HEK293 (cell line): ENCODE measurements around the gene ARPC2.

Source experiments
- CTCF ChIA-PET: fragments of 350-600 bp; formaldehyde crosslinking; extraction: SDS; loops from one replicate; lab custom pipeline; 2021; ENCODE audit warnings: antibody characterized with exemption; lab: Yijun Ruan, JAX
- POLR2A ChIA-PET: fragments of 300-600 bp; formaldehyde crosslinking; extraction: SDS; loops from one replicate; lab custom pipeline; 2020; ENCODE audit warnings: antibody characterized with exemption, inconsistent platforms; lab: Yijun Ruan, JAX
- H3K27ac ChIP-seq: fragments of 200-500 bp; sonication (Bioruptor generic); 2 replicates; pipeline ENCODE4 v1.5.1; 2014; ENCODE audit warnings: low read depth, low read length, control low read depth, inconsistent platforms; ENCODE audit errors: extremely low read depth
- H3K36me3 ChIP-seq, 2 experiments: fragments of 200-500 bp in 1 of 2; sonication (Bioruptor generic) in 1 of 2; 1 replicate in 1 of 2; 2 replicates in 1 of 2; pipeline ENCODE4 v1.5.1; 2014 to 2017; ENCODE audit warnings: inconsistent platforms in 2 of 2, low read length in 2 of 2; ENCODE audit not compliant: control insufficient read depth in 2 of 2, insufficient read depth in 1 of 2
- H3K4me1 ChIP-seq: fragments of 200-500 bp; sonication (Bioruptor generic); 2 replicates; pipeline ENCODE4 v1.5.1; 2014; ENCODE audit warnings: mild to moderate bottlenecking, low read length, inconsistent platforms; ENCODE audit not compliant: control insufficient read depth, insufficient read depth
- H3K4me3 ChIP-seq: 2 replicates; pipeline ENCODE4 v1.5.1; 2011; ENCODE audit warnings: low read depth, mild to moderate bottlenecking, control low read depth, low read length, moderate library complexity
- H3K9me3 ChIP-seq: fragments of 200-500 bp; sonication (Bioruptor generic); 2 replicates; pipeline ENCODE4 v1.5.1; 2014; ENCODE audit warnings: low read depth, low read length, inconsistent platforms; ENCODE audit not compliant: control insufficient read depth, insufficient read depth
- BCL11A ChIP-seq: fragments of 450-650 bp; formaldehyde crosslinking; IDR thresholded peaks from 2 replicates; pipeline ENCODE4 v1.5.1; 2016; ENCODE audit warnings: low read depth, missing biosample characterization, missing genetic modification characterization
- GLIS1 ChIP-seq: fragments of 450-650 bp; formaldehyde crosslinking; IDR thresholded peaks from 2 replicates; pipeline ENCODE4 v1.5.1; 2016; ENCODE audit warnings: missing biosample characterization, missing genetic modification characterization
- KLF1 ChIP-seq: fragments of 450-650 bp; formaldehyde crosslinking; IDR thresholded peaks from 2 replicates; pipeline ENCODE4 v1.5.1; 2016; ENCODE audit warnings: missing biosample characterization, missing genetic modification characterization
- MEIS1 ChIP-seq: sonication (generic); formaldehyde crosslinking; IDR thresholded peaks from 2 replicates; pipeline ENCODE4 v1.8.1; 2022; ENCODE audit warnings: missing genetic modification reagents, mild to moderate bottlenecking, borderline replicate concordance
- PRDM10 ChIP-seq: fragments of 450-650 bp; formaldehyde crosslinking; IDR thresholded peaks from 2 replicates; pipeline ENCODE4 v1.5.1; 2016; ENCODE audit warnings: missing biosample characterization, missing genetic modification characterization
- SP7 ChIP-seq: fragments of 450-650 bp; formaldehyde crosslinking; IDR thresholded peaks from 2 replicates; pipeline ENCODE4 v1.5.1; 2016; ENCODE audit warnings: missing biosample characterization, missing genetic modification characterization
- YY1 ChIP-seq: fragments of 450-650 bp; formaldehyde crosslinking; IDR thresholded peaks from 2 replicates; pipeline ENCODE4 v1.5.1; 2018; ENCODE audit warnings: missing biosample characterization, missing genetic modification characterization
- ZBTB20 ChIP-seq: fragments of 450-650 bp; formaldehyde crosslinking; IDR thresholded peaks from 2 replicates; pipeline ENCODE4 v1.5.1; 2016; ENCODE audit warnings: missing biosample characterization, missing genetic modification characterization
- ZFHX2 ChIP-seq: fragments of 450-650 bp; formaldehyde crosslinking; conservative IDR thresholded peaks from 2 replicates; pipeline ENCODE4 v1.5.1; 2016; ENCODE audit warnings: missing biosample characterization, missing genetic modification characterization
- ZFP69B ChIP-seq: fragments of 450-650 bp; formaldehyde crosslinking; IDR thresholded peaks from 2 replicates; pipeline ENCODE4 v1.5.1; 2016; ENCODE audit warnings: missing biosample characterization, missing genetic modification characterization
- ZIC2 ChIP-seq: fragments of 450-650 bp; formaldehyde crosslinking; IDR thresholded peaks from 2 replicates; pipeline ENCODE4 v1.5.1; 2016; ENCODE audit warnings: missing biosample characterization, missing genetic modification characterization
- ZNF10 ChIP-seq: fragments of 450-650 bp; formaldehyde crosslinking; IDR thresholded peaks from 2 replicates; pipeline ENCODE4 v1.5.1; 2017; ENCODE audit warnings: missing biosample characterization, missing genetic modification characterization
- ZNF223 ChIP-seq: fragments of 450-650 bp; formaldehyde crosslinking; IDR thresholded peaks from 2 replicates; pipeline ENCODE4 v1.5.1; 2016; ENCODE audit warnings: missing biosample characterization, missing genetic modification characterization
- ZNF24 ChIP-seq: fragments of 450-650 bp; formaldehyde crosslinking; IDR thresholded peaks from 2 replicates; pipeline ENCODE4 v1.5.1; 2016; ENCODE audit warnings: missing biosample characterization, missing genetic modification characterization
- ZNF266 ChIP-seq: fragments of 450-650 bp; formaldehyde crosslinking; IDR thresholded peaks from 2 replicates; pipeline ENCODE4 v1.5.1; 2016; ENCODE audit warnings: missing biosample characterization, missing genetic modification characterization, low read depth
- ZNF311 ChIP-seq: fragments of 450-650 bp; formaldehyde crosslinking; IDR thresholded peaks from 2 replicates; pipeline ENCODE4 v1.5.1; 2017; ENCODE audit warnings: missing biosample characterization, missing genetic modification characterization, borderline replicate concordance
- ZNF341 ChIP-seq: fragments of 450-650 bp; formaldehyde crosslinking; IDR thresholded peaks from 2 replicates; pipeline ENCODE4; 2016; ENCODE audit warnings: low read depth, missing biosample characterization, missing genetic modification characterization
- ZNF37A ChIP-seq: fragments of 450-650 bp; IDR thresholded peaks from 2 replicates; pipeline ENCODE4 v1.5.1; 2018; ENCODE audit warnings: missing biosample characterization, missing genetic modification characterization
- ZNF394 ChIP-seq: fragments of 450-650 bp; formaldehyde crosslinking; IDR thresholded peaks from 2 replicates; pipeline ENCODE4 v1.5.1; 2016; ENCODE audit warnings: missing biosample characterization, missing genetic modification characterization, mild to moderate bottlenecking, moderate library complexity, borderline replicate concordance
- ZNF473 ChIP-seq: fragments of 450-650 bp; formaldehyde crosslinking; IDR thresholded peaks from 2 replicates; pipeline ENCODE4 v1.5.1; 2017; ENCODE audit warnings: missing biosample characterization, missing genetic modification characterization
- ZNF600 ChIP-seq: fragments of 450-650 bp; formaldehyde crosslinking; IDR thresholded peaks from 2 replicates; pipeline ENCODE4 v1.5.1; 2016; ENCODE audit warnings: missing biosample characterization, missing genetic modification characterization
- ZNF664 ChIP-seq: fragments of 450-650 bp; formaldehyde crosslinking; IDR thresholded peaks from 2 replicates; pipeline ENCODE4 v1.5.1; 2016; ENCODE audit warnings: missing biosample characterization, missing genetic modification characterization
- ZNF768 ChIP-seq: fragments of 450-650 bp; formaldehyde crosslinking; IDR thresholded peaks from 2 replicates; pipeline ENCODE4 v1.5.1; 2018; ENCODE audit warnings: missing biosample characterization, mild to moderate bottlenecking, missing genetic modification characterization
- ZNF777 ChIP-seq: fragments of 450-650 bp; formaldehyde crosslinking; IDR thresholded peaks from 2 replicates; pipeline ENCODE4 v1.5.1; 2017; ENCODE audit warnings: missing biosample characterization, missing genetic modification characterization, borderline replicate concordance
- TF ChIP-seq, protein P1 (sequence below): fragments of 450-650 bp; formaldehyde crosslinking; IDR thresholded peaks from 2 replicates; pipeline ENCODE4 v1.5.1; 2016; ENCODE audit warnings: missing biosample characterization, missing genetic modification characterization
- TF ChIP-seq, protein P2 (sequence below): fragments of 450-650 bp; formaldehyde crosslinking; IDR thresholded peaks from 2 replicates; pipeline ENCODE4 v1.5.1; 2017; ENCODE audit warnings: missing biosample characterization, mild to moderate bottlenecking, missing genetic modification characterization, moderate library complexity
- TF ChIP-seq, protein P3 (sequence below): fragments of 450-650 bp; formaldehyde crosslinking; IDR thresholded peaks from 2 replicates; pipeline ENCODE4 v1.5.1; 2016; ENCODE audit warnings: missing biosample characterization, missing genetic modification characterization
- TF ChIP-seq, protein P4 (sequence below): fragments of 450-650 bp; formaldehyde crosslinking; IDR thresholded peaks from 2 replicates; pipeline ENCODE4 v1.5.1; 2016; ENCODE audit warnings: missing biosample characterization, missing genetic modification characterization

Gene ARPC2

GRCh38 chr2:218286570-218287459 lies 69.8 kb downstream of the ARPC2 start (continued):
- TF ChIP-seq, protein P1, sequence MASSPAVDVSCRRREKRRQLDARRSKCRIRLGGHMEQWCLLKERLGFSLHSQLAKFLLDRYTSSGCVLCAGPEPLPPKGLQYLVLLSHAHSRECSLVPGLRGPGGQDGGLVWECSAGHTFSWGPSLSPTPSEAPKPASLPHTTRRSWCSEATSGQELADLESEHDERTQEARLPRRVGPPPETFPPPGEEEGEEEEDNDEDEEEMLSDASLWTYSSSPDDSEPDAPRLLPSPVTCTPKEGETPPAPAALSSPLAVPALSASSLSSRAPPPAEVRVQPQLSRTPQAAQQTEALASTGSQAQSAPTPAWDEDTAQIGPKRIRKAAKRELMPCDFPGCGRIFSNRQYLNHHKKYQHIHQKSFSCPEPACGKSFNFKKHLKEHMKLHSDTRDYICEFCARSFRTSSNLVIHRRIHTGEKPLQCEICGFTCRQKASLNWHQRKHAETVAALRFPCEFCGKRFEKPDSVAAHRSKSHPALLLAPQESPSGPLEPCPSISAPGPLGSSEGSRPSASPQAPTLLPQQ (tag by site-specific recombination): peak; percentile 67; the same call in 1 of the 2 replicates
- TF ChIP-seq ZNF394 (peak; percentile 80; the same call in 1 of the 2 replicates), ZNF777 (tag by site-specific recombination) (no peak), ZNF768 (tag by site-specific recombination) (no peak), ZNF266 (tag by site-specific recombination) (no peak), ZNF223 (tag by site-specific recombination) (peak; percentile 48; the same call in 1 of the 2 replicates), ZFP69B (peak; percentile 49; the same call in 1 of the 2 replicates), ZIC2 (tag by site-specific recombination) (peak; percentile 57; the same call in 1 of the 2 replicates), ZNF10 (peak; percentile 85), KLF1 (tag by site-specific recombination) (peak; percentile 83), ZNF473 (no peak), YY1 (tag by site-specific recombination) (no peak), ZFHX2 (tag by site-specific recombination) (peak; percentile 58), ZBTB20 (peak; percentile 61), GLIS1 (peak; percentile 81), MEIS1 (CRISPR knock-in tag) (no peak), ZNF341 (tag by site-specific recombination) (peak; percentile 79), ZNF24 (tag by site-specific recombination) (peak; percentile 21; the same call in 1 of the 2 replicates), ZNF311 (no peak), ZNF600 (peak; percentile 91), ZNF664 (tag by site-specific recombination) (peak; percentile 68)
- TF ChIP-seq, protein P2, sequence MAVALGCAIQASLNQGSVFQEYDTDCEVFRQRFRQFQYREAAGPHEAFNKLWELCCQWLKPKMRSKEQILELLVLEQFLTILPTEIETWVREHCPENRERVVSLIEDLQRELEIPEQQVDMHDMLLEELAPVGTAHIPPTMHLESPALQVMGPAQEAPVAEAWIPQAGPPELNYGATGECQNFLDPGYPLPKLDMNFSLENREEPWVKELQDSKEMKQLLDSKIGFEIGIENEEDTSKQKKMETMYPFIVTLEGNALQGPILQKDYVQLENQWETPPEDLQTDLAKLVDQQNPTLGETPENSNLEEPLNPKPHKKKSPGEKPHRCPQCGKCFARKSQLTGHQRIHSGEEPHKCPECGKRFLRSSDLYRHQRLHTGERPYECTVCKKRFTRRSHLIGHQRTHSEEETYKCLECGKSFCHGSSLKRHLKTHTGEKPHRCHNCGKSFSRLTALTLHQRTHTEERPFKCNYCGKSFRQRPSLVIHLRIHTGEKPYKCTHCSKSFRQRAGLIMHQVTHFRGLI (tag by site-specific recombination): peak; percentile 33; the same call in 1 of the 2 replicates
- TF ChIP-seq, protein P3, sequence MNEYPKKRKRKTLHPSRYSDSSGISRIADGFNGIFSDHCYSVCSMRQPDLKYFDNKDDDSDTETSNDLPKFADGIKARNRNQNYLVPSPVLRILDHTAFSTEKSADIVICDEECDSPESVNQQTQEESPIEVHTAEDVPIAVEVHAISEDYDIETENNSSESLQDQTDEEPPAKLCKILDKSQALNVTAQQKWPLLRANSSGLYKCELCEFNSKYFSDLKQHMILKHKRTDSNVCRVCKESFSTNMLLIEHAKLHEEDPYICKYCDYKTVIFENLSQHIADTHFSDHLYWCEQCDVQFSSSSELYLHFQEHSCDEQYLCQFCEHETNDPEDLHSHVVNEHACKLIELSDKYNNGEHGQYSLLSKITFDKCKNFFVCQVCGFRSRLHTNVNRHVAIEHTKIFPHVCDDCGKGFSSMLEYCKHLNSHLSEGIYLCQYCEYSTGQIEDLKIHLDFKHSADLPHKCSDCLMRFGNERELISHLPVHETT: peak; percentile 71
- TF ChIP-seq, all 188 proteins: peak for 46

DNA sequence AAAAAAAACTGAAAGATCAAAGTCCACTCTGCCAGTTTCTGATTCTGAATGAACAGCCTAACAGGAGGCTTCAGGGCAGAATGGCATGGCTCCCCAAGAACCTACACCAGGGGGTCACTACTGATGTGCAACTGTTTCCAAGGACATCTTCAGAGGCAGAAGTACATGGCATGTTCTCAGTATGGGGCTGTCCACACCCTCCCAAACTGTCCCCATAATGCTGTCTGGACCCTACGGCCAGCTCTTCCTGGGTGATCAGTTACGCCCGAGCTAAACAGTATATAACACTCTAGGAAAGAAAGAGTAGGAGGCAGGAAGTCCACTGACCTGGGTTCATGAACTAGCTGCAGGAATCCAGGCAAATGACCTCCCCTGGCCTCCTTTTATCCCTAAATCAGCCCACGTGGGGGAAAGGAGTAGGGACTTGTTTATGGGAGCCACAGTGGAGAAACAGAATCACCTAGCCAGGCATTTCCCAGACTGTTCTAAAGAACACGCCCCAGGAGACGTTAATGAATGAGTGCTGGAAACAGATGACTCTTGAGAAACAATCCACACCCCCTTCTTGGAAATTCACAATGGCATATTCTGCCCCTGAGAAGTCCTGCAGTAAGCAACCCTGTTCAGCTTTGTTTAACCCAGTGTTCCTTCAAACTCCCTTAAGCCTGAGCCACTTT lies 72.8 kb downstream of the ARPC2 start:
- H3K4me1 ChIP-seq: no peaks in the 10 kb centered on the region; the same call in 1 of the 2 replicates
- POLR2A ChIA-PET: no interaction called here
- H3K36me3 ChIP-seq: no peaks in the 10 kb centered on the region
- H3K4me3 ChIP-seq: no peak overlapping the region
- CTCF ChIA-PET: interaction anchor here (0.7 to 8.8 kb wide), 4 partner anchors 9 to 105 kb away, joined by 3 to 89 read pairs (median 14); partner anchors contain the start of genes AAMP and PNKD
- H3K27ac ChIP-seq: no peak overlapping the region
- no peaks in the 10 kb centered on the region for H3K9me3 ChIP-seq
- peak; percentile 88 for TF ChIP-seq PRDM10
- no peak for TF ChIP-seq ZNF37A (tag by site-specific recombination)
- TF ChIP-seq GLIS1: peak; percentile 63
- no peak for TF ChIP-seq SP7 (tag by site-specific recombination)
- TF ChIP-seq, protein P4, sequence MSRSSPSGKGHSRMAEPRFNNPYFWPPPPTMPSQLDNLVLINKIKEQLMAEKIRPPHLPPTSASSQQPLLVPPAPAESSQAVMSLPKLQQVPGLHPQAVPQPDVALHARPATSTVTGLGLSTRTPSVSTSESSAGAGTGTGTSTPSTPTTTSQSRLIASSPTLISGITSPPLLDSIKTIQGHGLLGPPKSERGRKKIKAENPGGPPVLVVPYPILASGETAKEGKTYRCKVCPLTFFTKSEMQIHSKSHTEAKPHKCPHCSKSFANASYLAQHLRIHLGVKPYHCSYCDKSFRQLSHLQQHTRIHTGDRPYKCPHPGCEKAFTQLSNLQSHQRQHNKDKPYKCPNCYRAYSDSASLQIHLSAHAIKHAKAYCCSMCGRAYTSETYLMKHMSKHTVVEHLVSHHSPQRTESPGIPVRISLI: peak; percentile 56; the same call in 1 of the 2 replicates
- TF ChIP-seq BCL11A: no peak
